Superior temporal gyrus (tissue), 1 donor: ENCODE data around the gene PBX4.

Experiments
- DNase-seq: peaks from one replicate; pipeline ENCODE4 v3.0.0-alpha.2; 2016; ENCODE audit errors: extremely low spot score

The PBX4 gene

DNA sequence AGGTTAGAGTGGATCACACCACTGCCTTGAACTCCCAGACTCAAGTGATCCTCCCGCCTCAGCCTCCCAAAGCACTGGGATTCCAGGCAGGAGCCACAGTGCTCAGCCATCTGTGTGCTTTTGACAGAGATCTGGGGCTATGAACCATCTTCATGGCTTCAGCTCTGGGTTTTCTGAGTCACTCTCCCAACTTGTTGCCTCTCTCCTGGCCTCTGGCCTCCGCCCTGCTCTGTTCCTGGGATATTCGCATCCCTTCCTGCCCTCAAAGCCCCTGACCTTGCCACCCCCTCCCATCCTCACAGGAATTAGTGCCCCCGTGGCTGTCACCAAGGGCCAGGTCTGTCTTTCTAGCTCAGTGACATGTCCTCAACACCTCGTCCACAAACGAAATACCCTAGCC, 30.7 kb upstream of the PBX4 start:
- DNase-seq = no peak

DNA sequence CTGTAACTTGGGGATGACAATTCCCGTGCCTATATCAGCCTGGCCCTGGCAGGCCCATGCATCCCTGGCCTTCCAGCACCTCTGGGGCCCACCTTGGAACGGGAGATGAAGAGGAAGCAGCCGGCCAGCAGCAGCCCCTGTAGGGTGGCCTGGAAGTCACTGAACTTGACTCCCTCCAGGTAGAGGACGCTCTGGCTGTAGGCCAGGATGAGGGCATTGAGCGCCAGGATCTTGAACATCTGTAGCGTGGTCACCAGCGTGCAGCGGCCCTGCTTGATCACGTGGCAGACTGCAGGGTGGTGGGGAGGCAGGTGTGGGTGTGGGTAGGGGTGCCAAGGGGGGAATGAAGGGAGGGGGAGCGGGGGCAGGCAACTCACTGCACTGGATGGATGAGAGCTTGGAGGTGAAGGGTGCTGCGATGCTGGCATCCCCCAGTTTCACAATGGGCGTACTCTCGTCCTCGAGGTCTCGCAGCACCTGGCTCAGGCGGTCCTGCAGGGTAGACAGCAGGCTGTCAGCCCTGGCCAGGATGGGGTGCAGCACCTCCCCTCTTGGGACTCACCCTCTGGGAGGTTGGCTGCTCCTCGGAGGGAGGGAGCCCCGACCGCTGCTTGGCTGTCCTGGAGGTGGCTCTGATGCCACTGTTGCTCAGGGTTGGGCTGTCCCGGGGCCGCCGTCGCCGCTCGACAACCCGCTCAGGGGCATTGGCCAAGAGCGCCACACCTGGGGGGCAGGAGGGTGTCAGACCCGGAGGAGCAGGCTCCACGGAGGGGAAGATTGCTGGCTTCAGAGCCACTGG, 28.7 kb upstream of the PBX4 start:
- no peak for DNase-seq

DNA sequence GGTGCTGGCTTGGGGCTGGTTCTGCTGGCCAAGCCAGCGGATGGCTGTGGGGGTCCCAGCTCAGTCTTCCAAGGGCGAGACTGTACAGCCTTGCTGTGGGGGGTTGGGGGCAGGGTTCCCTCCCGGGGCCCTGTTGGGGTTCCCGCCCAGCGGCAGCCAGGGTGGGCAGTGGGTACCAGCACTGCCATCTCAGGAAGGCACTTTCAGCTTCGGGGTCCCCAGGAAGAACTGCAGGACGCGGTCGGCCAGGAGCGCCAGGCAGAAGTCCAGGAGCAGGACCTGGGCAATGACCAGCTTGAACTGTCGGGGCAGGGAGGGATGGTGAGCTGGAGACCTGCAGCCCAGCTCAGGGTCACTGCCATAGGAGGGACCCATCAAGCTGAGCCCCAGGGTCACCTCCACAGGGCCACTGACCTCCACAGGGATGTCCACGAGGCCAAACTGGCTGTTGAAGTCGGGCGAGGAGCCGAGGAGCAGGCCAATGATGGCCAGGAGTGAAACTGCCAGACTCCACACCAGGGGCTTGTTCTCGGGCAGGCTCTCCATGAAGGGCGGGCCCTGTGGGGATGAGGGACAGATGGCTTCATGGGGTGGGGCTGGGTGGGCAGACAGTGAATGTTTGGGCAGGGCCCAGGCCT, 26.9 kb upstream of the PBX4 start:
- no peak for DNase-seq

DNA sequence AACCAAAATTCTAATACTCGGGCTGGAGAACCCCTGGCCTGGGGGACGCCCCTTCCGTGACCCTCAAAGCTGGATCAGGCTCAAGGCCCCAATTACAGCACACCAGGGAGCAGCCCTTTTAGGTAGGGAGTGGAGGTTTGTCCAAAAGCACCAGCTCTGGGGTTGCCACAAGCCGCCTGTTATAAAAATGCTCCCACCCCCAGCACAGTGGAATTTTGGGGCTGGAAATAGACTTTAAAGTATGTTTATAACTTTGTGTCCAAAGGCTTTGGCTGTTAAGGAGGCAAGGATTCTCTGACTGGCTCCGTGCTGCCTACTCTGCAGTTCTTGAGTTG, 25.5 kb upstream of the PBX4 start:
- no peak for DNase-seq

DNA sequence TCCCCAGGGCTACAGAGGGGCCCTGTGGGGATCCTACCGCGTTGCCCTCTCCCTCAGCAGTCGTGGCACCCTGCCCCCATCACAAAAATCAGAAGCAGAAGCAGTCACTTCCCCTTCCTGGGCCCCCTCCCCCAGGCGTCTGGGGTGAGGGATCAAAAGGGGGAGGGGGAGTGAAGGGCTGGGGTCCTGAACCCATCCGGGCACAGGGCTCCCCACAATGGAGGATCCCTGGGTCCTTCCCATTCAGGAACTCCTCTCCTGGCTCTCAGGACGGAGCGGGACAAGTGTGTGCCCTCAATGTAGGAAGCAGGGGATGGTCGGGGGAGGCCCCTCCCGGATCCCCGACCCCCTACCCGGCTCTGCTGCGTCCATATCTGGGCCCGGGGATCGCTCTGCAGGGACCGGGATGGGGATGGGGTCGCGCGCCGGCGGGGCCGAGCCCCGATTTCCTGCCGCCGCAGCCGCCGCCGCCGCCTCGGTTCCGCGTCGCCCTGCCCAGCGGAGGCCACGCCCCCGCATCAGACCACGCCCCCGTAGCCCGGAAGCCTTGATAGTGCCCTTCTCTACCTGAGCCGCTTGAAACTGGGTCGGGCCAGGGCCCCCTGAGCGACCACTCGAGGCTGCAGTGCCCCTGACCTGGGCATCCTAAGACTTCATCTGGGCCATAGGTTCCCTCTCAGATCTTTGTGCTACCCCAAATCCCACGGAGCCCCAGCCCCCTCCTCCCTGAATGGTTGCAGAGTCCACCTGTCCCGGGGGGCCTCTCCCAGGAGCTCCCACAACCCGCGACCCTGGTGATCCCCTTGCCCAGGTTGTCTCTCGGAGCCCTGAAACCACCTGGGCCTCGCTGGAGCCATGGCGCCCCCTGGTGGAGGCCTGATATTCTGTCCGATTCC, 24.9 kb upstream of the PBX4 start, which contains the start of gene GMIP:
Gene GMIP, minus strand, starts transcription at position 500 of the 896 bp plus-strand sequence. Its CDS starts 128 bp downstream, at position 372.
- DNase-seq = peak; percentile 75

DNA sequence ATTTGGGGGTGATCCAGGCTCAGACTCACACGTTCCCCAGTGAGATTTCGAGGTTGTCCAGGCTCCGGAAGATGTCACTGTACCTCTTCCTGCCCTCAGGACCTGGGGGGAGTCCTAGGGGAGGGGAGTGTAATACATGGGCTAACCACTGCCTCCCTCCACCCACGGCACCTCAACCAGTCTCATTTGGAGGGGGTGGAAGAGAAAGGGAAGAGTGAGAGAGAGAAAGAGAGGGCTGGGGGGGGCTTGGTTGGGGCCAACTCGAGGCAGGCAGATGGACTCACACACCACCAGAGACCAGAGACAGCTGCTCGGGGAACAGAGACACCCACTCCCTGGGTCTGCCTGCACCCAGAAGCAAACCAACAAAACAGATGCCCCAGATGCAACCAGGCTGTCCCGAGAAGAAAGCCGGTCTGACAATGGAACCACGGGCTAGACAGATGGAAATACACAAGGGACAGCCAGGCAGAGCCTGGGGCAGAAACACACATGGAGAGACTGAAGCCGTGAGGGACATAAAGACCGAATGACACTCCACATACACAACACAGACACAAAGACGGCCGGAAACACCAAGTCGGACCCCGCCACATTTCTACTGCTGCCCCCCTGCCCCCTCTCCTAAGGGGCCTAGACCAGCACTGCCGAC, 24.1 kb upstream of the PBX4 start:
- no peak for DNase-seq

DNA sequence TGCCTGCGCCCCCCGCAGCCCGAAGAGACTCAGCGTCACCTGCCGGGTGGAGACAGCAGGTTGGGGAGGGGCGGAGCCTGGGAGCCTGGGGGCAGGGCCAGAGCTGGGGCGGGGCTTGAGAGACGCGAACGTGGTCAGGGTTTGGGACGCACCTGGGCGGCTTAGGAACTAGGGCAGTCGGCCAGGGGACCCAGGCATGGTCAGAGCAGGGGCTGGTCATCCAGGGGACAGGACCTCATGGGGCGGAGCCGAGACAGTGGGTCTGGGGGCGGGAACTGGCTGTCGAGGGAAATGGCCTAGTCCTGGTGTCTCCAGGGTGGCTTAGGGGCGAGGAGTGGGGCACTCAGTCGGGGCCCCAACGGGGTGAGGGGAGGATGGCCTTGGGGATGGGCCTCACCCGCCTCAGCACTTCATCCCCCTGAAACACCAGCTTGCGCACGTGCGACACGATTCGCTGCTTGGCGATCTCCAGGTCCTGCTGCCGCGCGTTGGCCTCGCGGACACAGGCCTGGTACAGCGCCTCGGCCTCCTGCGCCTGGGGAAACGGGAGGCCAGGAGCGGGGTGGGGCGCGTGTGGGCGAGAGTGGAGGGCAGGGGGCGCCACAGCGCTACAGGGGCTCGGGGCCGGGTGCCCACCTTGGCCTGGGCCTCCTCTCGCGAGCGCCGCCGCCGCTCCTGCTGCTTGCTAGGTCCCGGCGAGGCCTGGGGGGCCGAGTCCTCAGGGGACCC, 19.2 kb upstream of the PBX4 start:
- DNase-seq = no peak

DNA sequence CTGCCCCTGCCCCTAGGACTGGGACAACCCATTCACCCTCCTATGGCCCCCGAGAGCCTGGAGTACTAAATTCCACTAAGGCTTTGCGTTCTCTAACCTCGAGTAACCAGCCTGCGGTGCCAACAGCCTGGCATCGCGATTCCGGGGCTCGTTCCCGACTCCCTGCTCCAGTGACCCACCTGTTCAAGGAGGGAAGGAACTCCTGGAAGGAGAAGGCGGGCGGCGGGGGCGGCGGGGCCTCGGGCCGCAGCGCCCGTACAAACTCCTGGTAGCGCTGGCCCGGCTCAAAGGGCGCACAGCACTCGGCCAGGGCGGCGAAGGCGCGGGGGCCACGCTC, 18.7 kb upstream of the PBX4 start:
- no peak for DNase-seq

DNA sequence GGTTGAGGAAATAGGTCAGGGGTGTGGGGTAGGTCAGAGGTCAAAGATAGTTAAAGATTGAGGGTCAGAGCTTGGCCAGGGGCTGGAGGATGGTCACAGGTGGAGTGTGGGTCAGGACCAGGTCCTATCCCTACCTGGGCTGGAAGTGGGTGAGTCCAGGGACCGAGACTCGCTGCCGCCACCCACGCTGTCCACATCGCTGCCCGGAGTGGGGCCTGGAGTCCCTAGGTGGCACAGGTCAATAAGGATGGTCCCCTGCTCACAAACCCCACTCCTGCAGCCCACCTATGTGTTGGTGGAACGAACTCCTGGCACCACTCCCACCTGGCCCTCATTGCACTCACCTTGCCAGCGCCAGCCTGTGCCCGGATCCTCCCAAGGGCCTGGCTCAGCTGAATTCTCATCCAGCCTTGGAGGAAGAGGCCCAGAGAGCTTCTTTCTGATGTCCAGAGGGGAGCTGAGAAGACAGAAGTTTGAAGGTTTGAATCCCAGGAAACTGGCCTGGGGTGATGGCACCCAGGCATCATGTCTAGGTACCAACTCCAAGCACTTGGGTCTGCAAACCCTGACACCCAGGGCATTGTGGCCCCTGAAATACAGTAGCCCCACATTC, 18.2 kb upstream of the PBX4 start:
- no peak for DNase-seq

DNA sequence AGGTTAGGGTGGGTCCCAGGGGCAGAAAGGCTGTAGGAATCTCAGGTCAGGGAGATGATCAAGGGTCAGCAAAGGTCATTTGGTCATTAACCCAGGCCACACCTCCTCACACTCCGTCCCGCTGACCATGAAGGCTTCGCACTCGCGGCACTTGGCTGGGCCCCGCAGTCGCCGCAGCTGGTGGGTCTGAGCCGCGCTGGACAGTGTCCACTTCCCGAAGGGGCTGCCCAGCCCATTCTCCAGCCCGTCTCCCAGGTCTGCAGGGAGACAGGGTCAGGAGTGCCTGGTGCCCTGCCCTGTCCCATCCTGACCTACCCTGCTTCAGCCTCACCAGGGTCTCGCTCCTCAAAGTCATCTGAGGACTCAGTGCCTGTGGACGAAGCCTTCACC, 16.8 kb upstream of the PBX4 start:
- DNase-seq = no peak

DNA sequence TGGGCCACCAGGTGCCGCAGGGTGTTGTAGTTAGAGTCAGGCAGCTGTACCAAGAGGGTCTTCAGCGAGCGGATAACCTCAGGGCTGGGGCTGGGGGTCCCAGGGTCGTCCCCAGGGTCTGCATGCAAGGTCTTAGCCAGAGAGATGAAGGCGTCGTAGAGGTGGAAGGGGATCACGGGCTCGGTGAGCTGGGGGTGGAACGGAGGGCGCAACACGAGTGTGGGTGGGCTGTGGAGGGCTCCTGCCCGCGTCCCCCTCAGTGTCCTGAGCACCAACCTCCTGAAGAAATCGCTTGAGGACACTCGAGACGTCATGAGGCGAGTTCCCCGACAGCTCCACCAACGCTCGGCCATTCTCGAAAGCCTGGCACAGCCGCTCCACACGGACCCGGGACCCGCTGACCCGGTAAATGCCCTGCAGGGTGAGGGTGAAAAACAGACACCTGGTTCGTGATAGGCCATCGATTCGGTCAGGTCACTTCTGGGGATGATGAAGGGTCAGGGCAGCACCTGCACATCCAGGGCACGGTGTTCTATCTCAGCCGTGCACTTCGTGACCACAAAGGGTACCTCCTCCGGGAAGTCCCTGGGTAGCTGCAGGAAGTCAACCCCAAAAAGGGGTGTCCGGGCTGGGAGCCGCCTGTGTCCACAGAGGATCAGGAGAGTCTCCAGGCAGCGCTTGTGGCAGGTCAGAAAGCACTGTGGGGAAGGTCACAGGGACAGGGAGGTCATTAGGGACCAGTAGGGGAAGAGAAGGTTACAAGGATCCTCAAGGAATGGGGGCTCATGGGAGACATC, 16.2 kb upstream of the PBX4 start:
- DNase-seq = no peak

DNA sequence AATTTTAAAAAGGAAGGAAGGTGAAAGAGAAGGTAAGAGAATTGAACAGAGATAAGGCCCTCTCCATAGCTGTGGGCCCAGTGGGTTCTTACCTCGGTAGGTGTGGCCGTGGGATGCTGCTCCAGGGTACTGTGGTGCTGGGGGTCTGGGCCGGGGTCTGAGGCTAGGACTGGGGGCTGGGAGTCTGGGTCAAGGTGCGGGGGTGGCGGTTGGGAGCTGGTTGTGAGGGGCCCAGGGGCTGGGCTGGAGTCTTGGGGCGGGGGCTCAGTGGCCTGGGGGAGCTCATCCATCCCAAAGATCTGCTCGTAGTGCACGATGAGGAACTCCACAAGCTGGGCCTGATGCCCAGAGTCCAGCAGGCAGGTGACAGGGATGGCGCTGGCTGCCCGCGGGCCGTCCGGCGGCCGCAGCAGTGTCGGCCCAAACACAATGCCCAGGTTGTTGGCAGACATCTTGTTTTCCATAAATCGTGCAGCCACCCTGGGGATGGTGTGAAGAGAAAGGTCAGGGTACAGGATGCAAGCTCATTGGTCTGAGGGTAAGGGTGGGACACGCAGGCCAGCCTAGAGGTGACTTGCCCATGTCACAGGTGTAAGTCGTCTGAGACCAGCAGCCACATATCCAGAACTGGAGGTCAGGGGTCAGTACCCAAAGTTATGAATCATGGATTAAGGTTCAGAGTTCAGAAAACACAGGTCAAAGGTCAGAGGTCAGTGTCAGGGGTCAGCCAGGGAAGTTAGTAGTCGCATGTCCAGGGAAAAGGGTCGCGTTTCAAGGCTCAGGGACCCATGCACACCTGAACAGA, 15.4 kb upstream of the PBX4 start:
- DNase-seq = no peak

DNA sequence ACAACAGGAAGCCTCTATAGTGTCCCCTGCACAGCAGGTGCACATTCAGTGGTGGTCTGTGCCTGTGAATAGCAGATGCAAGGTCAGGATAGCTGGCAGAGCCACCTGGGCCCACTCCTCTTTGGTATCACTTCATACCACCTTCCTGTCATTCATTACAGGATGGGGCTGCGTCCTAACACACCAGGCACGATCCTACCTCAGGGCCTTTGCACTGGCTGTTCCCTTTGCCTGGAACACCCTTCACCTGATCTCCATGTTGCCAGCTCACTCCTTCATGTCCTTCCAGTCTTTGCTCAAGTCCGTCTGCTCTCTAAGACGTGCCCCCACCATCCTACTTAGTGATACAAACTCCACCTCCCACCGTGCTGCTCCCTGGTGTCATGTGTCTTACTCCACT, 14.2 kb upstream of the PBX4 start:
- no peak for DNase-seq

DNA sequence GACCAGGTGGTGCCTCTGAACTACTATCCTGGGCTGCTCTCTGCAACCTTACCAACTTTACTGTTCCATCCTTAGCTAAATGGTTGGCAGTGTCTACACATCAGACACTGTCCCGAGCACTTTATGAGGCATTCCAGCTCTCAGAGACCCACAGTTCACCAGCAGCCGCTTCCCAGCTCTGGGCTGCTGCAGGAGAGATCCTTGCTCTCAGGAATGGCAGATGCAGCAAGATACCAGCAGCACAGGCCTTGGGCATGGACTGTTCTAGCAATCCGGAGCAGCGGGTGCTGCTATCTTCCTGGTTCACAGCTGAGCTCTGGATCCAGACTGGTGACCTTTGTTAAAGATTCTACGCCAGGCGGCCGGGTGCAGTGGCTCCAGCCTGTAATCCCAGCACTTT, 12.9 kb upstream of the PBX4 start:
- DNase-seq = no peak

DNA sequence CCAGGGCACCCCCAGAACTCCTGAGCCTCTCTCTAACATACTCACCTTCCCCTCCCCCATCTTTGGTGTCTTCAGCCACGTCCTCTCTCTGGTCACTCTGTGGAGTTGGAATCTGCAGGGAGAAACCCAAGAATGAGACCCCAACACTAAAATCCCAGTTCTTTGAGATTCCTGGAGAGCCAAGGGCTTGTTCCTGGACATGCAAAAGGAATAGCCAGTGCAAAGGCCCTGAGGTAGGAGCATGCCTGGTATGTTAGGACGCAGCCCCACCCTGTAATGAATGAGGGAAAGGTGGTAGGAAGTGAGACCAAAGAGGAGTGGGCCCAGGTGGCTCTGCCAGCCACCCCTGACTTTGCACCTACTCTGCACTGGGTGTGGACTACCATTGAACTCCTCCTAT, 11.9 kb upstream of the PBX4 start:
- no peak for DNase-seq

DNA sequence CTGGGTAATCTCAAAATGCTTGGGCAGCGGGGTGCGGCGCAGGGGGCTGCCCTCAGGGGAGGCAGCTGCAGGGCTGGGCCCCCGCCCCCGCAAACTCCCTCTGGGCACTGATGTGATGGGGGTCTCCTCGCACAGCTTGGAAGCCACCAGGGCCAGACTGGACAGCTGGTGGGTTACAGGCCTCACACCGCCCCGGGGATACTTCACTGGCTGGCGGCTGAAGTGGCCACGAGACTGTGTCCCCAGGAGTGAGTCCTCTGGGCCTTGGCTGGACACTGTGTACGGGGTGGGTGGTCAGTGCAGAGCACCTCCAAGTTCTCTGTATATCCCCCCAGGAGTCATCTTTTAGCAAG, 11.6 kb upstream of the PBX4 start:
- no peak for DNase-seq

DNA sequence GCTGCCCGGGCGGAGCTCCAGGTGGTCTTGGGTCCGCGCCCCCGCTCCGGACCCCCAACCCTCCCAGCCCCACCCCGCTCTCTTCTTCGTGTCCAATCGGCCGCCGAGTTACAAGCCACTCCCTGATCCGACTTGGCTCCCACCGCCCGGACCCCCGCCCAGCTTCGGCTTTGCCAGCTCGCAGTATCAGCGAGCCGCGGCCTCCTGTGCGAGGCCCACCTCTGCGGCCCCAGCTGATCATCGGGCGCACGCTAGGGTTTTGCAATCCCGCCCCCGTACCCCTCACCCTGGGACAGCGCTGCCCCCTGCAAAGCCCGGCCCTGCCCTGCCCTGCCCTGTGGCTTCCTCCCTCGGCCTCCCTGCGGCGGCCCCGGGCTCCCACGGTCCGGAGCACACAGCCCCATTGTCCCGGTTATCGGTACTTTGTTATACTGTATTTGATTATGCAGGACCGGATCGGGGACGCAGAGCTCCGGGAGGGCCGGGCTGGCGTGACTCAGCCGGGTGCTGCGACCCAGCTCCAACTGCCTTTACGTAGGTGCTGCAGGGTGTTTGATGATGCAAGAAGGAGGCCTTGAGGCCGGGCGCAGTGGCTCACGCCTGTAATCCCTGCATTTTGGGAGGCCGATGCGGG, 10.1 kb upstream of the PBX4 start:
- no peak for DNase-seq

DNA sequence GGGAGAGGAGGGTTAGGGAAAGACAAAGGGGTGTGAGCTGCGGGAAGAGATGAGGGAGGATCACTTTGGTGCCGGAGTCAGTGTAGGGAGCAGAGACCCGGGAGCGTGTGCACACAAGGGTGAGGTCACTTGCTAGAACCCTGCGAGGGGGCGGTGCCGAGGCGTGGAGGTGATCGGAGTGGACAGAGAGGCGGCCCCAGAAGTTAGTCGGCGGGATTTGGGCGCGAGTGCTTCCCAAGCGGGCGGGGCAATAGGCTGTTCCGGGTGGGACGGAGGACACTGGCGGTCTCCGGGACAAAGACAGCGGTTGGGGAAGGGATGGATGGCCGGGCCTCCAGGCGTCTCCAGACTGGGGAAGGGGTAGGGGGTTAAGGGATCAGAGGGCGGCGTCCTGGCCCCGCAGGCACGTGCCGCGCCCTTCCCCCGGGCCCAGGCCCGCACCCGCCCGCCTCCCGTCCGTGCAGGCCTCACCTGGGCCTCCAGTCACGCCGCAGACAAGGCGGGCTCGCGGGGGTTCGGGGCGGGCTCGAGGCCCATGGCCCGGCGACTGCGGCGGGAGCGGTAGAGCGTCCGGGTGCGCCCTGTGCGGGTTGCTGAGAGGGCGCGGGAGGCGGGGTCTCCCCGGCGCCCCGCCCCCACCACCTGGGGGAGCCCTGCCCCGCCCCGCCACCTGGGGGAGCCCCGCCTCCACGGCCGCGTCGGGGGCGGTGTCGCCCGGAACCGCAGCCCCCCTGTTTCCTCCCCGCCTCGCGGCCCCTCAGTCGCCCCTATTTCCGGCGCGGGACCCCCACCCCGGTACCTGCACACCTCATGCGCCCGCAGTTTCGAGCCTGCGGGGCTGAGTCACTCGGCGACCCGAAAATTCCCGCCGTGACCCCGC, 9.4 kb upstream of the PBX4 start, which contains the start of gene LPAR2:
Gene LPAR2, minus strand, starts transcription at position 600 of the 880 bp plus-strand sequence. CDS start 945 bp downstream, outside the sequence.
- DNase-seq = no peak
